IPS DF 6.9 (cell line): ENCODE measurements around the gene POLL.

Source experiments
- DNase-seq: peaks from one replicate; pipeline ENCODE4 v3.0.0-alpha.2; 2013; ENCODE audit warnings: low read depth, low spot score
- H3K27ac ChIP-seq: one replicate; pipeline ENCODE4 v1.5.1; 2013; ENCODE audit warnings: low read length, control low read depth
- H3K27me3 ChIP-seq: 2 replicates; pipeline ENCODE4 v1.6.1; 2013; ENCODE audit warnings: mild to moderate bottlenecking, low read length; ENCODE audit not compliant: control insufficient read depth, insufficient read depth
- H3K36me3 ChIP-seq: 2 replicates; pipeline ENCODE4 v1.6.1; 2013; ENCODE audit warnings: low read length; ENCODE audit not compliant: control insufficient read depth, insufficient read depth
- H3K4me1 ChIP-seq: 2 replicates; pipeline ENCODE4 v1.6.1; 2013; ENCODE audit warnings: low read length; ENCODE audit not compliant: control insufficient read depth, insufficient read depth
- H3K4me3 ChIP-seq: 2 replicates; pipeline ENCODE4 v1.5.1; 2013; ENCODE audit warnings: mild to moderate bottlenecking, low read length
- H3K9me3 ChIP-seq: 2 replicates; pipeline ENCODE4 v1.6.1; 2013; ENCODE audit warnings: low read length, inconsistent platforms; ENCODE audit not compliant: control insufficient read depth, insufficient read depth
- WGBS: extraction: QIAGEN DNeasy Blood & Tissue Kit; methylation state at CpG from one replicate; pipeline ENCODE4 v1.1.7; 2013; ENCODE audit warnings: mixed read lengths, missing lambda C conversion rate; ENCODE audit not compliant: insufficient read length, insufficient coverage; 5-methylcytosine and 5-hydroxymethylcytosine counted together

POLL gene

GRCh38 chr10:101585841-101586240, 2.2 kb downstream of the POLL start:
- Histone ChIP-seq H3K4me1 (peaks cover 6% of the 10 kb centered on the region), H3K36me3 (no peaks in the 10 kb centered on the region; the same call in 1 of the 2 replicates), H3K4me3 (no peak overlapping the region), H3K27me3 (no peaks in the 10 kb centered on the region), H3K27ac (no peak overlapping the region), H3K9me3 (no peaks in the 10 kb centered on the region)
- no CpG with 5 or more reads among the region's 9 CpGs for WGBS
- DNase-seq = no peak

GRCh38 chr10:101580486-101581399, 7.3 kb downstream of the POLL start:
- Histone ChIP-seq H3K27ac (no peak overlapping the region), H3K27me3 (no peaks in the 10 kb centered on the region), H3K36me3 (peaks cover 4% of the 10 kb centered on the region), H3K4me1 (peaks cover 9% of the 10 kb centered on the region), H3K4me3 (no peak overlapping the region), H3K9me3 (no peaks in the 10 kb centered on the region)
- WGBS = no CpG with 5 or more reads among the region's 10 CpGs
- DNase-seq = no peak

- Histone ChIP-seq H3K4me3 (no peak overlapping the region), H3K36me3 (peaks cover 4% of the 10 kb centered on the region), H3K9me3 (no peaks in the 10 kb centered on the region), H3K27me3 (no peaks in the 10 kb centered on the region), H3K27ac (no peak overlapping the region), H3K4me1 (peaks cover 10% of the 10 kb centered on the region)
- no CpG with 5 or more reads among the region's 12 CpGs for WGBS
- DNase-seq = no peak
Measured at GRCh38 chr10:101579516-101579870, 8.6 kb downstream of the POLL start.

DNA sequence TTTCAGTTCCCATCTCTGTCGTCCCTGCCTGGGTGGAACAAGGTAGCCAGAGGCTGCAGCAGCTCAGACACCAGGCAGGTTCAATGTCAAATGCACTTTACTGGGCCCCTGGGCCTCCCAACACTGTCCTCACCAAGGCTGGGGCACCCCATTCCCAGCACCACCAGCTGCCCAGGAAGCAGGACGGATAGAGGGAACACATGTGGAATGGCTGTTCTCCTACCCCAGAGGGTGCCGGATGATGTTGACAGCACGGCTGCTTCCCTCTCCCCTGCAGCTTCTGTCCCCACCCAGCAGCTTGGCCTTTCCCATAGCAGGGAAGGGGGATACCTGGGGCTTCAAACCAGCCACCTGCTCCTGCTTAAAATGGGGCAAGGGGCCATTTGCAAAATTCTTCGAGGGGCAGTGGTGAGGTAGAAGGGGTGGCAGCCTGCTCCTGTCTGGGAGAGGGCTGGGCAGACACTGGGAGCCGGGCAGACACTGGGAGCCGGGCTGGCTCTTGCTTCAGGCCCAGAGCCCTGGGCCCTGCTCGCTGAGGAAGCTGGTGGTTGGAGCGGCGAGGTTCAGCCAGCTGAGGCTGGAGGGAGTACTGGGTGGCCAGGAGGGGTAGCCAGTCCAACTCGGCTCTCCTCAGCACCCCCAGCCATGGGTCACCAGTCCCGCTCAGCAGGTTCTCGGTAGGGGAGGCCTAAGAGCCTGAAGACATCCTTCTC, 9.1 kb downstream of the POLL start:
- Histone ChIP-seq H3K27me3 (no peaks in the 10 kb centered on the region), H3K9me3 (no peaks in the 10 kb centered on the region), H3K4me3 (no peak overlapping the region), H3K27ac (no peak overlapping the region), H3K4me1 (peaks cover 12% of the 10 kb centered on the region), H3K36me3 (peaks cover 4% of the 10 kb centered on the region)
- no CpG with 5 or more reads among the region's 13 CpGs for WGBS
- DNase-seq = no peak

DNA sequence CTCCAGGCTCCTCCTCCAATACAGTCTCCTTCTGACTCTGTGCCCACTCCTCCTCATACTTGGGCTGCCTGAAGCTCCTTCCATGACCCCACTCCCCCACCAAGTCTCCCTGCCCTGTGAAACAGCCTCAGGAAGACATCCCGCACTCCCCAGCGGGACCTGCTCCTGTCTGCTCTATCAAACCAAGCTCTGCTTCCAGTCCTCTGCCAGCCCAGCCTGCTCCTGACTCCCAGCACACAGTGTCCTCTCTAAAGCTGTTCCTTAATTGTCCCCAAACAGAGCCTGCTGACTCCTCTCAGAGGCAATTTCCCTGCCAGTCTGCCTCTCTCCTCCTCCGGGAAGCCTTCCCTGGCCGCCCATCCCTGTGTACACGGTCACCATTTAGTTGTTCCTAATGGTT, 9.9 kb downstream of the POLL start:
- Histone ChIP-seq H3K9me3 (no peaks in the 10 kb centered on the region), H3K4me1 (peaks cover 12% of the 10 kb centered on the region), H3K36me3 (peaks cover 4% of the 10 kb centered on the region), H3K27ac (no peak overlapping the region), H3K4me3 (no peak overlapping the region), H3K27me3 (no peaks in the 10 kb centered on the region)
- WGBS = no CpG with 5 or more reads among the region's 5 CpGs
- no peak for DNase-seq

GRCh38 chr10:101577121-101577871, 10.8 kb downstream of the POLL start:
- no peaks in the 10 kb centered on the region for H3K9me3 ChIP-seq
- H3K27ac ChIP-seq = no peak overlapping the region
- no CpG with 5 or more reads among the region's 7 CpGs for WGBS

DNA sequence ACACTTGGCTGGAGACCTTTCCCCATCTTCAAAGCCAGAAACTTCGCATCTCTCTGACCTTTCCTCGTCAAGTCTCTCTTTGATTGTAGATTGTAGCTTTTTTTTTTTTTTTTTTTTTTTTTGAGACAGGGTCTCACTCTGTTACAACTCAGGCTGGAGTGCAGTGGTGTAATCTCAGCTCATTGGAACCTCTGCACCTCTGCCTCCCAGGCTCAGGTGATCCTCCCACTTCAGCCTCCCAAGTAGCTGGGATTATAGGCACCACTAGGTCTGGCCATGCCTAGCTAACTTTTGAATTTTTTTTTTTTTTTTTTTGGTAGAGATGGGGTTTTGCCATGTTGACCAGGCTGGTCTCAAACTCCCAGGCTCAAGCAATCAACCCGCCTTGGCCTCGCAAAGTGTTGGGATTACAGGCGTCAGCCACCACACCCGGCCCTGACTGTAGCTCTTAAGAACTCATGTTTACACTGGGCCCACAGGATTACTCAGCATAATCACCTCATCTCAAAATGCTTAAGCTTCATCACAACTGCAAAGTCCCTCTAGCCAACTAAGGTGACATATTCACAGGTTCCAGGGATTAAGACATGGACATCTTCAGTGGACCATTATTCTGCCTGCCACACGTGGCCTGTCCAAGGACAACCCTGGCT, 11.7 kb downstream of the POLL start:
- WGBS = no CpG with 5 or more reads among the region's 7 CpGs
- peaks cover 4% of the 10 kb centered on the region for H3K36me3 ChIP-seq
- no peak overlapping the region for H3K27ac ChIP-seq
- H3K27me3 ChIP-seq = peaks cover 1% of the 10 kb centered on the region; the same call in 1 of the 2 replicates
- peaks cover 11% of the 10 kb centered on the region for H3K4me1 ChIP-seq
- H3K4me3 ChIP-seq = no peak overlapping the region
- DNase-seq = no peak
- H3K9me3 ChIP-seq = no peaks in the 10 kb centered on the region

More at GRCh38 chr10:101577121-101577871, 10.8 kb downstream of the POLL start:
- DNase-seq = no peak
- Histone ChIP-seq H3K4me1 (peaks cover 11% of the 10 kb centered on the region), H3K27me3 (no peaks in the 10 kb centered on the region; the same call in 1 of the 2 replicates), H3K36me3 (peaks cover 4% of the 10 kb centered on the region), H3K4me3 (no peak overlapping the region)

- DNase-seq = no peak
- Histone ChIP-seq H3K36me3 (peaks cover 4% of the 10 kb centered on the region), H3K4me1 (peaks cover 6% of the 10 kb centered on the region), H3K4me3 (no peak overlapping the region), H3K9me3 (no peaks in the 10 kb centered on the region), H3K27ac (no peak overlapping the region), H3K27me3 (peaks cover 2% of the 10 kb centered on the region; the same call in 1 of the 2 replicates)
- WGBS = no CpG with 5 or more reads among the region's 7 CpGs
Measured at GRCh38 chr10:101575580-101576210, 12.4 kb downstream of the POLL start.

DNA sequence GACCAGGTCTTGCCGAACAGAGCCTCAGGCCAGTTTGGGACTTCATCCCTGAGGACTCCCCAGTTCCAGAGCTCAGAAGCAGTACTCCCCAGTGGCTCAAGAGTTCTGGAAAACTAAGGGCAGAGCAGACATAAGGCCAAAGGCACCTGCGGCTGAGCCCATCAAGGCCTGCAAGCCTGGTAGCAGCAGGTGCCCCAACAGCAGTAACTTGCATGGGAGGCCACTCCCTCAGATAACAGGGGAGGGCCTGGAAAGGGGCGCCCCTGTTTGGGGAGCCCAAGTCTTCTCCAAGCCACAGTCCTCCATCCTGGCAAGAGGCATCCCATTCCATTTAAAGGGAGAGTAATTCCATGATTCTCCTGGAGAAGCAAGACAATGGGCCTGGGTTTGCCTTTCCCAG, 13.0 kb downstream of the POLL start:
- no peaks in the 10 kb centered on the region for H3K9me3 ChIP-seq
- no CpG with 5 or more reads among the region's 3 CpGs for WGBS
- H3K4me3 ChIP-seq = no peak overlapping the region
- H3K27me3 ChIP-seq = peaks cover 2% of the 10 kb centered on the region; the same call in 1 of the 2 replicates
- H3K4me1 ChIP-seq = peaks cover 5% of the 10 kb centered on the region; the same call in 1 of the 2 replicates
- DNase-seq = no peak
- H3K27ac ChIP-seq = no peak overlapping the region
- H3K36me3 ChIP-seq = peaks cover 4% of the 10 kb centered on the region
